Colon (tissue), 2 donors: Measurements from ENCODE around the gene SH3GL2.
A peak's percentile ranks its signal among the peaks of the same experiment; 100 is the strongest.
"Not testable (repeated sequence)": the region's sequence is repeated elsewhere in the genome, so short reads cannot be mapped to it uniquely, and the experiment has no call there.

Source experiments
- FAIRE-seq: peaks from 2 replicates; lab custom pipeline; 2012; peaks lifted over from hg19 to GRCh38; lab: Jason Lieb, UNC
- donor health status: control.
- donor health status: control.

Gene SH3GL2

DNA sequence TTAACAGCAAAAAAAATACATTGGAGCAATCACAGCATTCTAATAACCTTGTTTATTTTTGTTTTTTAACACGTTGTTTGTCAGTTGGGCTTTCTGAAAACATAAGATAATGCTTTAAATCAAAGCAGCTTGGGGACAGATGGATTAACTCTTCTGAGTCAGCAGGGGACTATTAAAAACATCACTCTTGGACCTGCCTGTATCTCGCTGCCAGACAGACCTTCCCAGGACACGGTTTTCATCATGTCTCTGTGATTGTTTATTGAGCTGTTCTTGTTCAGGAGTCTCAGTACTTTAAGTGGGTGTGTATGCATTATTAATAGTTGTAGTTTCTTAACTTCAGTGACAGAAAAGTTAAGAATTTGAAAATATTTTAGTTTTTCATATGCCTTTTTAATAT lies 173.2 kb downstream of the SH3GL2 start:
- no peak for FAIRE-seq

DNA sequence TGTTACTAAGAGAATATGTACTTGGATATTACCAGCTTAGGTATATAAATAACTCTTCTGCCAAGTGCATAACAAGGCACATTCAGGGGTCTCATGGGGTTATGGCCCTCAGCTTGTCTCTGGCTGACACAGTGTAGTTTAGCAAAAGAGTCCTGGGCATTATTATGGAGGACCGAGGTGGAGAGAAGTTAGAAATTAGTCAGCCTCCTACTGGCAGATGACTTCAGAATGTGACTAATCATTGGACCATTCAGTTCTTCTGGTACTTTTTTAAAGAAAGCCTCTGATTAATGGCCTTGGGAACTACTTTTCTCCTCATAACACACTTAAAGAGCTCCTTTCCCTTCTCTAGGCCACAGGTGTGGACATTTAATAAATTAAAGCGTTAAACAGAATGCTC lies 178.9 kb downstream of the SH3GL2 start:
- FAIRE-seq = no peak

DNA sequence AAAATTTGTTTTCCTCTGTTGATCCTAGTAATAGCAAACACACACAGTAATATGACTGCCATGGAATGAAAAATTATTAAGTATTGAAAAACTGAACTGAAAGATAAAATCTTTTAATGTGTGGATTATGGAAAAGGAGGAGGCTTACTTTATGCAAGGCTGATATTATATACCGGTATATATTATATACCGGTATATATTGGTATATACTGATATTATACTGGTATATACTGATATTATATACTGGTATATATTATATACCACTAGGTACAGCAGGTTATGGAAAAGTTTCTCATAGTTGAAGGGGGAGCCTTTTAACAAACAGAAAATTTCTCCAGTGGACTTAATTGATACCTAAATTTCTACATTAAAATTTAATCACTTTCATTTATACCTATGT lies 181.4 kb downstream of the SH3GL2 start:
- FAIRE-seq = no peak

DNA sequence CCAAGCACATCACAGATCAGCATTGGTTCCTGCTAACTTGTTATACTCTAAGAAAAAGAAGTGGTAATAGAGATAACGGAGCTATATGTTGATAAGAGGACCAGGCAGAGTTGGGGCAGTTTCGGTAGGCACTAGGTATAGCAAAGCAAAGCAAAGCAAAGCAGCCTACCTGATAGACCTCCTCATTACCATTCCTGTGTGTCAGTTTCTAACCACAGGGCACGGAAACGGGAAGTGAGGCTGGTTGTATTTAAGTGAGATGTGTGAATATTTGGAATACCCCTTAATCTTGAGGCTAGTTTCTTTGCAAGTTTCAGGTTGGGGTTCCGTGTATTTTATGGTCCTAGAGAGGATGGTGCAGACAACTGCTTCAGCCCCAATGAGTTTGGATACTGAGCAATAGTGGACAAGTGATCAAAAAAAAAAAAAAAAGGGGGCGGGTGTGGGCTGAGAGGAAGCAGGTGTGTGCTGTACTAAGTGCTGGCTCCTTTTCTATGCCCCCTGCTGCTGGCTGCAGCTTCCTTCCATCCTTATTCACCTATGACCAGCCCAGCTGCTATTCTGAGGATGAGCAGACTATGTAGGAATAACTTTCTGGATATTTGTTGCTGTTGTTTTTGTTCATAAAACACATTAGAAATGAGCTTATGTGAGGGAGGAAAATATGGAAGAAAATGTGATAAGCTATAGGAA lies 183.3 kb downstream of the SH3GL2 start:
- FAIRE-seq = no peak

DNA sequence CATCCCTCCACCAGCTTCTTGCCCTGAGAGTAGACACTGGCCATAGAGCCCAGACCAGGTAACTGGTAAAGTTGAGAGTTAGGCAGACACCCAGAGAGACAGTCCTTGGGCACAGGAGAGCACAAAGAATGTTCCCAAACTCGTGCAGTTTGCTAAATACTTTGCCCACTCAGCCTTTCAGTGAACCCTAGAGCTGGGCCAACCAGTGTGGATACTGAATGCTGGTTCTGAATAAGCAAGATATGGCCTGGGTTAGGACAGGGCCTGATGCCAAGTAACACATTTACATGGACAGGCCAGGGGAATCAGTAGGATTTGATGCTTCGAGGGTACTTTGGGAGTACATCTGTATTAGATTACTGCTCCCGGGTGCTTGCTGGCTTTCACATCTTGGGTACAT lies 185.4 kb downstream of the SH3GL2 start:
- no peak for FAIRE-seq

DNA sequence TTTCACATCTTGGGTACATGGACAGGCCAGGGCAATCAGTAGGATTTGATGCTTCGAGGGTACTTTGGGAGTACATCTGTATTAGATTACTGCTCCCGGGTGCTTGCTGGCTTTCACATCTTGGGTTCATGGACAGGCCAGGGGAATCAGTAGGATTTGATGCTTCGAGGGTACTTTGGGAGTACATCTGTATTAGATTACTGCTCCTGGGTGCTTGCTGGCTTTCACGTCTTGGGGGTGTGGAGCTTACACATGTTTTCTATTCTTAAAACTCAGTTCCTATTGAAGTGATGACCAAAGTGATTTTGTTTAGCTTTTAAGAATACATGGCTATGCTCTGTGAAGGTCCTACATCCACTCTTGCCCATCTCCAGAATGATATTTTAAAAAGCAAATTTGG lies 186.3 kb downstream of the SH3GL2 start:
- not testable (repeated sequence) for FAIRE-seq

DNA sequence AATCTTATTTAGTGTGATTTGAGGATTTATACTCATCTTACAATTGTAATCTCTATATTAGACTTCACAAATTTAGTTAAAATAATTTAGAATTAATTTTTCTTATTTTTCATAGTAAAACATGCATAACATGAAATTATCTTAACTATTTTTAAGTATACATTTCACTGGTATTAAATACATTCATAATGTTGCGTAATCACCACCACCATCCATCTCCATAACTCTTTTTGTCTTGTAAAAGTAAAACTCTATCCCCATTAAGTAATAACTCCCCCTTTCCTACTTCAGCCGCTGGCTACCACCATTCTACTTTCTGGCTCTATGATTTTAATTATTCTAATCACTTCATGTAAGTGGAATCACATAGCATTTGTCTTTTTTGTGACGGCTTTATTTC lies 193.4 kb downstream of the SH3GL2 start:
- FAIRE-seq = no peak

DNA sequence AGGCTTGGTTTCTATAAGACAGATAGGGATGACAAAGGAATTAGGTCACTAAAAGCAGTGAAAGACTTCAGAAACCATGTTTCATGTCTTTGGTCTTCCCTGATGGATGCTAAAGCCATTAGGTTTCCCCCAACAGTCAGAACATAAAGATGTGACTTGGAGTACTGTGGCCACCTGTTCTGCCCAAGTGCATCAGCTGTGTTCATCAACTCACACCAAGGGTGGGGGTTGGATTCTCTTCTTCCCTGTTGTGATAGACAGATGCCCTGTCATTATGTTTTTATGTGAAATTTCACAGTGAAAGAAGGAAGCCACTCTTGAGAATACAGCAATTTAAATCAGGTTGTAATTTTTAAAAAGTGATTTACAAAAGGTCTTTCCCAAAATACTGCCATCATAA lies 196.8 kb downstream of the SH3GL2 start:
- no peak for FAIRE-seq

DNA sequence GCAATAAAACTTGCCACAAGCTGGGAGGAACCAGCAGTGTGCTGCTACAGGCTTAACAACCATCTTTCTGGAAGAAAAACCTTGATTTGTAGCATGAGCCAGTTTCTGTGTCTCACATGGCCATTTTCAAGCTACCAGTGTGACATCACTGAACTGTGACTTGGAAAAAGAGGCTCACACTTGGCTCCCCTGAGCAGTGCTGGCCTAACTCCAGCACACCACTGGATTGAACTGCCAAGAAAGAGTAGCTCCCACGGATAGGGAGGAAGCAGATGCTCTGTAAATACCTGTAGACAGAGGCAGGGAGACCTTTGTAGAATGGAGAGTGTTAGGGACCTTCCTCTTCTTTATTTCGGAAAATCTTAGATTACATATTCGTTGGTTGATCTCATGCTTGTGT lies 197.9 kb downstream of the SH3GL2 start:
- FAIRE-seq = no peak

DNA sequence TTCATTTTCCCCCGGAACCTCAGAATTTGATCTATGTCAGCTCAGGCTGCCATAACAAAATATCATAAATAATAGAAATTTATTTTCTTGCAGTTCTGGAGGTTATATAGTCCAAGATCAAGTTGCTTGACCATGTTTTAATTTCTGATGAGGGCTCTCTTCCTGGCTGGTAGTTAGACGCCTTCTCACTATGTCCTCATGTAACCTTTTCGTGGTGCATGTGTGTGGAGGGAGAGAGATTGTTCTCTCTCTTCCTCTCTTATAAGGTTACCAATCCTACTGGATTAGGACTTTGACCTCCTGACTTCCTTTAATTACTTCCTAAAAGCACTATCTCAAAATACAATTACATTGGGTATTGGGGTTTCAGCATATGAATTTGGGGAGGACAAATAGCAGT lies 198.6 kb downstream of the SH3GL2 start:
- FAIRE-seq = no peak

DNA sequence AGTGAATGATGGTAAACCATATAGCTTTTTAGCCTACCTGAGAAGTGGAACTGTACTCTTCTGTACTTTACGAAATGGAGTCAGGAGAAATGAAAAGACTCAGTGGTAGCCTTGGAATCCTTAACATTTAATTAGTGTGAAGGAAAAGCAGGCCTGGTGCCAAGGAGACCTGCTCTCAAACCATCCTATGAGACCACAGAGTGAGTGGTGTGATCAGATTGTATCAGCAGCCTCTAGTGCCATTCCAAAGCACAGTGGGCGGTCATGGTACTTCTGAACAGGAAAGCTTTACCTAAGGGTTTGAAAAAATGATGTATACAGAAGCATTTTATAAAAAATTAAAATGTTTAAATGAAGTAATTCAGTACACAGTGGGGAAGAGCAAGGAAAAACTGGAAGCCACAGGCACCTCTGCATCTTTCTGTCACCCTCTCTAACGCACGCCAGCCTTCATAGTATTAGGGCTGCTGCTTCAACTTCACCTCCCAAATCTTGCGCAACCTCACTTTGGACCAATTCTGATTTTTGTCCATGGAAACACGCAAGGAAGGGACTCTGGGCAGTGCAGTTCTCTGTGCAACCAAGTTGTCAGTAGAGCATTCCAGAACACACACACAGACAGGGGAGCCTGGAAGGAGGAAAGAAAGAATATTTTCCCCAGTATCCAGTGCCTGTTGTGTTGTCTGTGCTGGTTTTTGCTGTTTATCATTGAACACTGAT lies 203.7 kb downstream of the SH3GL2 start:
- no peak for FAIRE-seq

DNA sequence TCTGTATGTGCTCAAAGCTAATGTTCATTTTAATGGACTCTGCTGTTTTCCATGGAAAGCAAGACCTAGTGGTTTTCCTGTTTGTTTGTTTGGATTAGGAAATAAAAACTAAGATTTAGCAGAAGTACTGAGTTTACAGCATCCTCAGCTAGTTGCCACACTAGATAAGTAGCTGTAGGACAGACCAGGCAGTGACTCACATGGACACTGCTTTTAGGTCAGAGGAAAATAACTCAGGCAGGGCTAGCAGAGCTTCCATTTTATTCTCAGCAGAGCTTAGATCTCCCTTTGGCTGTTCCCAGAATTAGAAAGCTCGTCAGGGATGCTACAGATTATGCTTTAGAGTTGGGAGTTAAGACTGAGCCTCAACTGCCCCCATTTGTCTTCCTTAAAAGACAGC lies 204.4 kb downstream of the SH3GL2 start:
- FAIRE-seq = no peak

DNA sequence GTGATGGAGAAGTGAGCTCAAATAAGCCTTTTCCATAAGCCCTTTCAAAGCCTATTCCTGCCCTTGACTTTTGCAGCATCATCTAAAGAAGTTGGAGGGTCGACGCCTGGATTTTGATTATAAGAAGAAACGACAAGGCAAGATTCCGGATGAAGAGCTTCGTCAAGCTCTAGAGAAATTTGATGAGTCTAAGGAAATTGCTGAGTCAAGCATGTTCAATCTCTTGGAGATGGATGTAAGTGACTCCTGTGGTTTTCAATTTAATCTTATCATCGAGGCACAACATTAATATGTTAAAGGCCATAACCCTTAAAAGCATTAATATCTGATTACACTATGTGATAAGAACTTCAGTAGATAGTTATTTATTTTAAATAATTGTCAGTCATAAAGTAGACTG lies 210.4 kb downstream of the SH3GL2 start:
- no peak for FAIRE-seq

DNA sequence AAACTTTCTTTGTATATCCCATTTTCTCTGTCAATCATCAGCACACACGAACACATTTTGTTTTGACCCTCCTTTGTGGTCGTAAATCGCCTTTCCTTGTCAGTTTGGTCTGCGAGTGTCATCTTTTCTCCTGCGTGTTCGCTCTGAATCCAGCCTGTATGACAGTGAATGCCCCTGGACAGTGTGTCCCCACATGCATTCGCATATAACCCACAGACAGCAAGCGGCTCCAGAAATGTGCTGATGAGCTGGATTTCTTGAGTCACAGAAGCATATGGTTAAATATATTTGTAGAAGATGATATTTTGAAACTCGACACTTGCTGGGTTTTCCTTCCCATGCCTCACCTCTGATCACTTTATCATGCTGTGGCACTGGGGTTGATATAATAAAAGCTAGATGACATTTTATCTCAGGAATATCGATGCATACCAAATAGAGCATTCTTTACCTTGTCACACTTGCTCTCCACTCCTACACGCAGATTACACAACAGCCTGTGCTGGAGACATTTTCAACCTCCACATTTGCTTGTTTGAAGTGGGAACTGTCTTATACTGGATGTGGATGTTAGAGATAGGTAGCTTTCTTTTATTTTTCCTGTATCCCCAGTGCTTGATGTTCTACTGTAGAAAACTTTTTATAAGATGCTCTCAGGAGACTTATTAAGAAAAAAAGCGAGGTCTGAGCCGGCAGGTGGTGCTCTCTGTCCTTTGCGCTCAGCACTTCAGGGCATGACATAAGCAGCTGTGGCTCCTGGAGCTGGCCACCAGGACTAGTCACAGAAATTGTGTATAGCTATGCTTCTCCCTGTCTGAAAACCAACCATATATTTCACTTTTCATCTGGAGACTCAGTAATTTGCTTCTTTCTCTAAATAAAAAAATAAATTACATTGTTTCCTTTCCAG lies 215.1 kb downstream of the SH3GL2 start:
- FAIRE-seq = no peak

DNA sequence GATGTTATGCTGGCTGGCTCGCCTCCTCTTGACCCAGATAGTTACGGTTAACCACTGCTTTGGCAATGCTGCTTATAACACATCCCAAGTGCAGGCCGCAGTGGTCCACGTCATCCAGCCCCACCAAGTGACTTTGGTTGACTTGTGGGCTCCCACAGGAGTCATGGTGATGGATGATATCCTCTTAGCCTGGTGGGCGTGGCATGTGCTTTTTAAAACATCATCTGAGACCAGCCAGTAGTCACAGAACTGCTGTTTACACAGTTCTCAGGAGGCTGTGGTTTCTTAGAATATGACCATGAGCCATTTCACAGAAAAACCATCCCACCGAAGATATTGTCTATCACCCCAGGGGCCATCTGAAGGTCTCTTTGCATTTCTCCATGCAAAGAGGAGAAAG lies 216.9 kb downstream of the SH3GL2 start:
- no peak for FAIRE-seq

DNA sequence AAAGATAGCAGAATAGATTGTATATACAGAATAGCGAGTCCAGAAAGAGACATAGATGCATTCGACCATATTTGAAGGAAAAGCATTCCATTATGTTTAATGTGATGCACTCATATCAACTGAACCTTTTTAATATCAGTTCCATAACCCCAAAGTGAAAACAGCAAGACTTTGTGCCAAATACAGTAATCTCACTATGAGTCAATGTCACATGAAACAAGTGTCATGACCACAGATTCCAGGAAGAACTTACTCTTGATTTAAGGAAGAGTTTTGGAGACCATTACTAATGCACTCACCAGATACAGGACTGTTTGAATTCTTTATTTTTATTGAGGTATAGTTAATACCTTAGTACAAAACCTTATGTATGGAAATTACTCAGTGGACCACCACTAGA lies 220.5 kb downstream of the SH3GL2 start:
- no peak for FAIRE-seq

DNA sequence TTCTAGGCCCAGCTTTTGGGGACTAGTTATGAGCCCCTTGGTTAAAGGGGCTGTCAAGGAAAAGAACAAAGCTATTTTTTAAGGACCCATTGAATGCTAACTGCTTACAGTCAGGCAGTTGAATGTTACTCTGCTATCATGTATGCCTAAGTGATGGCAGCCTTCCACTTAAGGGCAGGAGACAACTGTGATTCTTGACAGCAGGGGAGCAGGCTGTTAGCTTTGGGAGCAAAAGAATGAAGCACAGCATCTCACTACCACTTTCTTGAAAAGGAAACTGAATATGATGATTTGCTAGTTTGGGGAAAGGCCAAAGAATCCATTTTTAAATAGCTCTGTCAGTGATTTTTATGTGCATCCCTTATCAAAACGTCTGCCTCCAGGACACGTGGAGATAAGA lies 221.6 kb downstream of the SH3GL2 start:
- FAIRE-seq = no peak

DNA sequence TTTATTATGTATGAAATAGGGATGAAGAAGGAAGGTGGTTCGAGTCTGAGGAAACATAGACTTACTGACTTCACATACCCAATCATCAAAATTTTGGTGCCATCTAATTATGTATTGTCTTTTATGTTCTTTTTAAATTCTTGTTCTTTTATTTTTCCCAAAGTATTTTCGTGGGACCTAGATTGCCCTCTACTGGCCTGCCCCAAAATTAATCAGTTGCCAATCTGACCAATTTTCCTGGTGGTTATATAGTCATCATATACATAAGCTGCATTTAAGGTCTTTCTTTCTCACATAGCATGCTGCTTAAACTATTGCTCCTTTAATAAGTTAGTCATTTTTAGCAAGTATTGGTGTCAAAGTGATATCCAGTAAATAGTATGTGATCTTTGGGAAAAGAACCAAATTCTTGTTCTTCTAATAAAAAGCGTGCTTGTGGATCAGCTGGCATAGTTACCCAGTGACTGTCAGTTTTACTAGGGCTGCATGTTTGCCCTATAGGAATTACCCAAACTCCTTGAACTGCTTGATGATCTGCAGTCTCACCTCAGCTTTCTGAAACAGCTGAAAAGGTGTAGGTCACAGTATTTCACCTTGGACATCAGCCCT lies 223.5 kb downstream of the SH3GL2 start:
- FAIRE-seq = peak; percentile 43

DNA sequence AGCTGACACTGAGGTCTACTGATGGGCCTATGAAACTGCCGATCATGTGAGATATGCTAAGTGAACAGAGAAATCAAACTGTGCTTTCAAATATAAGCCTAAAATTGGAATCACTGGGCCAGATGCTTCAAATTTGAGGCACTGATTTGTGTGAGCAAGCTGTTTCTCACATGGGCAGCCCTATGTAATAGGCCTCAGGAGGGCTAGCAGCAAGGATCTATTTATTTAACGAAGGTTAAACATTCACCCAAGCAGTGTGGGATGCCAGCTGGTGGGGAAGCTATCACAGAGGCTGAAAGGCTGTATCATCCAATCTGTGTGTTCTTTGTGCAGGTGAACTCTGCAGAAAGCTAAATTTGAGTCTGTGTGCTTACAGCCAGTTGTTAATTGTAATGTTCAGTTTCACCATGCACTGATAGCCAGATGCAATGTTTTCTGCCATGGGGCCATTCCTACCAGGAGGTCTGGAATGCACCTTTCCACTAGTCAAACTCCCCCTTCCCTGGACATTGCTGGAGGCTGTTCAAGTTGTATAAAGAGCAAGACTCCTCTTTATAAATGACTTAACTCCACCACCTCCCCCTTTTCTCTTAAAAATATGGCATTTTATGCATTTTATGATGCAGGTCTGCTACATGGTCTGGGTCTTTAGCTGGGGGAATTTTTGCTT lies 228.9 kb downstream of the SH3GL2 start:
- FAIRE-seq = no peak

DNA sequence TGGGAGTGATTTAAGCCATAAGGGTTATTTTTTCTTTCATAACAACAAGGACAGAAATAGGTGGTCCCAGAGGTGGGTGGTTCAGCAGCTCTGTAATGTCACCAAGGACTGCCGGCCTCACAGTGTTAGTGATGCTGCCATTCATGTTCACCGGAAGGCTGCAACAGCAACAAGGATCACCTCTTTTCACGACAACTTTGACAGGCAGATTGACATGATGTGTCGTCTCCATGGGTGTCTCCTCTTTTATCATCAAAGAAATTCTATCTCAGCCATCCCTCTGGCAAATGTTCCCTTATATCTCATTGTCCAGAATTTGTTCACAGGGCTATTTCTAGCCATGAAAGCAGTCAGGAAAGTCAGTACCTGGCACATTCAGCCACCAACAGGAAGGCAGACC lies 231.5 kb downstream of the SH3GL2 start:
- no peak for FAIRE-seq

DNA sequence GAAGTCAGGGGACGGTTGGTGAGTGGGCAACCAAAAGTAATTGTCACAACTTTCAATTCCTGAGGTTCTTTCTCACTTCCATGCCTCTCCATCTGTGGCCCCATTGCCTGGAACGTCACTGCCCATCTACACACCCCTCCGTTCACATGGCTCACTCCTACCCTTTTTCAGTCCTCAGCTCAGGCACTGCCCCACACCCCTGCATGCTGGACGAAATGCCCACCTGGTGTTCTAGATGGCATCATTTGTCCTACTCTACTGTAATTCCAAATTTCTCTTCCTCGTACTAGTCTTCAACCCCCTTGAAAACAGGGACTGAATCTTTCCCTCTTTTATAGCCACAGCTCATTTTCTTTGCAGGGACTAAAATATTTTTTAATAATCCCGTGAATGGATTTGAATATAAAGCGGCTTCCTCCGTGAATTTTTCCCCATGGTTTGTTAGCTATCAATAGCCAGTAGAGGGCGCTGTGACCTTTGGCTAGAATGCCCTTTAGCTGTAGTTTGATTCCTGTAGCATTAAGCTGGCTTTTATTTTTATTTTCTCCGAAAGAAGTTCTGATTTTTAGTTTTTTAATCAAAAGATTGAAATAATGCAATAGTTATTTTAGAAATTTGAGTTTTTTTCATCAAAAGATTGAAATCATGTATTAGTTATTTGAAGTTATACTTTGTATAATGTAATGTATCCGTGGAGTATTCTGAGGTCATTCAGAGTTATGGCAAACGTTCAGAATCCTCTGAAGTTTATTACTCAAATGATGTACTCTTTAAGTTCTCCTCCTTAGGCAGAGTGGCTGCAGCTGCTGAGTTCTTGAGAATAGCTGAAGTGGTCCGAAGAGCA lies 232.1 kb downstream of the SH3GL2 start:
- peak; percentile 90 for FAIRE-seq
